Upper lobe of left lung (tissue), 4 donors: ENCODE data around the gene ACOXL.

ENCODE experiments used
- POLR2A ChIP-seq, 4 donors: fragments of 450-650 bp; IDR thresholded peaks; one replicate each; pipeline ENCODE4 v1.5.1; 2016 to 2017; ENCODE audit warnings: antibody characterized with exemption in 4 of 4, mild to moderate bottlenecking in 2 of 4
- POLR2AphosphoS5 ChIP-seq, 2 donors: sonication (generic); formaldehyde crosslinking; IDR thresholded peaks; one replicate each; pipeline ENCODE4 v1.5.1; 2017; ENCODE audit warnings: antibody characterized with exemption in 2 of 2
- TF ChIP-seq, protein P1 (sequence below), 6 experiments: fragments of 450-650 bp in 4 of 6; fragments of 200-600 bp in 2 of 6; sonication (generic) in 2 of 6; IDR thresholded peaks; one replicate each; pipeline ENCODE4 v1.5.1; 2016 to 2019; ENCODE audit warnings: antibody characterized with exemption in 6 of 6

DNA sequence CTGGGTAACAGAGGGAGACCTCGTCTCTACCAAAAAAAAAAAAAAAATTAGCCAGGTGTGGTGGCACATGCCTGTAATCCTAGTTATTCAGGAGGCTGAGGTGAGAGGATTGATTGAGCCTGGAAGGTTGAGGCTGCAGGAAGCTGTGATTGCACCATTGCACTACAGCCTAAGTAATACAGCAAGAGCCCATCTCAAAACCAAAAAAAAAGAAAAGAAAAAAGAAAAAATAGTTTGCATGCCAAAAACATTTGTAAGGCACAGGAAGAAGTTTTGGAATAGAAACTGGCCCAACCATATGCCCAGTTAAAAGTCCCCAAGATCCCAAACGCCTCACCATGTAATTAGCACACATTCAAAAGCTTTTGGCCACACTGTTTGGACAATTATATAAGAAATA, 13.4 kb upstream of the ACOXL start:
- TF ChIP-seq POLR2AphosphoS5 (IDR thresholded peaks at IDR 0.05) = no peak
- TF ChIP-seq, protein P1, sequence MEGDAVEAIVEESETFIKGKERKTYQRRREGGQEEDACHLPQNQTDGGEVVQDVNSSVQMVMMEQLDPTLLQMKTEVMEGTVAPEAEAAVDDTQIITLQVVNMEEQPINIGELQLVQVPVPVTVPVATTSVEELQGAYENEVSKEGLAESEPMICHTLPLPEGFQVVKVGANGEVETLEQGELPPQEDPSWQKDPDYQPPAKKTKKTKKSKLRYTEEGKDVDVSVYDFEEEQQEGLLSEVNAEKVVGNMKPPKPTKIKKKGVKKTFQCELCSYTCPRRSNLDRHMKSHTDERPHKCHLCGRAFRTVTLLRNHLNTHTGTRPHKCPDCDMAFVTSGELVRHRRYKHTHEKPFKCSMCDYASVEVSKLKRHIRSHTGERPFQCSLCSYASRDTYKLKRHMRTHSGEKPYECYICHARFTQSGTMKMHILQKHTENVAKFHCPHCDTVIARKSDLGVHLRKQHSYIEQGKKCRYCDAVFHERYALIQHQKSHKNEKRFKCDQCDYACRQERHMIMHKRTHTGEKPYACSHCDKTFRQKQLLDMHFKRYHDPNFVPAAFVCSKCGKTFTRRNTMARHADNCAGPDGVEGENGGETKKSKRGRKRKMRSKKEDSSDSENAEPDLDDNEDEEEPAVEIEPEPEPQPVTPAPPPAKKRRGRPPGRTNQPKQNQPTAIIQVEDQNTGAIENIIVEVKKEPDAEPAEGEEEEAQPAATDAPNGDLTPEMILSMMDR (IDR thresholded peaks at IDR 0.05) = no peak
- TF ChIP-seq POLR2A (IDR thresholded peaks at IDR 0.05) = no peak
